HCT116 (cell line): ENCODE measurements around the gene RAB25.

Source experiments
- CEBPB ChIP-seq: IDR thresholded peaks from 2 replicates; pipeline ENCODE4 v1.6.1; 2012; ENCODE audit warnings: low read depth
- EZH2 ChIP-seq: fragments of 200-600 bp; sonication (generic); IDR thresholded peaks from 2 replicates; pipeline ENCODE4 v1.6.1; 2017; ENCODE audit warnings: antibody characterized with exemption, mixed run types
- FOSL1 ChIP-seq: IDR thresholded peaks from 2 replicates; pipeline ENCODE4 v1.6.1; 2012; ENCODE audit warnings: low read depth
- POLR2AphosphoS5 ChIP-seq: IDR thresholded peaks from 2 replicates; pipeline ENCODE4 v1.6.1; 2011; ENCODE audit warnings: mild to moderate bottlenecking, low read depth, low read length, moderate library complexity
- TCF7L2 ChIP-seq: IDR thresholded peaks from 2 replicates; pipeline ENCODE4 v1.7.0; 2011; ENCODE audit warnings: borderline replicate concordance, inconsistent platforms; ENCODE audit not compliant: insufficient read depth, insufficient read length; ENCODE audit errors: extremely low read depth
- YY1 ChIP-seq: IDR thresholded peaks from 2 replicates; pipeline ENCODE4 v1.6.1; 2011; ENCODE audit warnings: low read length, low read depth, moderate library complexity, mild to moderate bottlenecking; ENCODE audit not compliant: insufficient replicate concordance; ENCODE audit errors: extremely low read depth
- TF ChIP-seq, protein P1 (sequence below), 3 experiments: fragments of 200-600 bp in 1 of 3; sonication (generic) in 1 of 3; IDR thresholded peaks in 2 of 3; conservative IDR thresholded peaks in 1 of 3; 2 replicates each; pipeline ENCODE4 v1.5.1; 2012 to 2017; ENCODE audit warnings: low read depth in 2 of 3, low read length in 2 of 3, antibody characterized with exemption in 1 of 3, borderline replicate concordance in 1 of 3, control low read depth in 1 of 3, mild to moderate bottlenecking in 1 of 3, mixed read lengths in 1 of 3, mixed run types in 1 of 3, moderate library complexity in 1 of 3; ENCODE audit not compliant: insufficient read depth in 1 of 3

DNA sequence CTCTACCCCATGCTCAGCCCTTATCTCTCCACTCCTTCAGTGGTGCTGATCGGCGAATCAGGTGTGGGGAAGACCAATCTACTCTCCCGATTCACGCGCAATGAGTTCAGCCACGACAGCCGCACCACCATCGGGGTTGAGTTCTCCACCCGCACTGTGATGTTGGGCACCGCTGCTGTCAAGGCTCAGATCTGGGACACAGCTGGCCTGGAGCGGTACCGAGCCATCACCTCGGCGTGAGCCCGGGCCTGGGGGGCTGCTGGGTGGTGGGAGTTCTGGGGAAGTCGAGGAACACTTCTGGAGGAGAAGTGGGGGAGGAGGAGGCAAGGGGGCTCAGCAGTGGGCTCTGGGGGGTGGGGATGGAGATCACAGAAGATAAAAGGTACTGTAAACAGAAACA is 4.9 kb downstream of the RAB25 start:
- no peak for TF ChIP-seq EZH2
- no peak for TF ChIP-seq POLR2AphosphoS5
- TF ChIP-seq, protein P1, sequence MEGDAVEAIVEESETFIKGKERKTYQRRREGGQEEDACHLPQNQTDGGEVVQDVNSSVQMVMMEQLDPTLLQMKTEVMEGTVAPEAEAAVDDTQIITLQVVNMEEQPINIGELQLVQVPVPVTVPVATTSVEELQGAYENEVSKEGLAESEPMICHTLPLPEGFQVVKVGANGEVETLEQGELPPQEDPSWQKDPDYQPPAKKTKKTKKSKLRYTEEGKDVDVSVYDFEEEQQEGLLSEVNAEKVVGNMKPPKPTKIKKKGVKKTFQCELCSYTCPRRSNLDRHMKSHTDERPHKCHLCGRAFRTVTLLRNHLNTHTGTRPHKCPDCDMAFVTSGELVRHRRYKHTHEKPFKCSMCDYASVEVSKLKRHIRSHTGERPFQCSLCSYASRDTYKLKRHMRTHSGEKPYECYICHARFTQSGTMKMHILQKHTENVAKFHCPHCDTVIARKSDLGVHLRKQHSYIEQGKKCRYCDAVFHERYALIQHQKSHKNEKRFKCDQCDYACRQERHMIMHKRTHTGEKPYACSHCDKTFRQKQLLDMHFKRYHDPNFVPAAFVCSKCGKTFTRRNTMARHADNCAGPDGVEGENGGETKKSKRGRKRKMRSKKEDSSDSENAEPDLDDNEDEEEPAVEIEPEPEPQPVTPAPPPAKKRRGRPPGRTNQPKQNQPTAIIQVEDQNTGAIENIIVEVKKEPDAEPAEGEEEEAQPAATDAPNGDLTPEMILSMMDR (IDR thresholded peaks at IDR 0.05 in 2 of 3, conservative IDR thresholded peaks at IDR 0.05 in 1 of 3; ENCODE audit: borderline replicate concordance in 1 of 3, insufficient read depth in 1 of 3, low read depth in 2 of 3, low read length in 2 of 3), result no peak
- TF ChIP-seq TCF7L2, result no peak
- no peak for TF ChIP-seq YY1
- TF ChIP-seq FOSL1, result no peak
- TF ChIP-seq CEBPB, result no peak
